Gastrocnemius medialis (tissue), 4 donors: Measurements from ENCODE around the gene AKIRIN2.

ENCODE experiments used
- CTCF ChIP-seq, 5 experiments: fragments of 450-650 bp in 3 of 5; fragments of 200-600 bp in 2 of 5; sonication (generic) in 2 of 5; IDR thresholded peaks in 4 of 5; conservative IDR thresholded peaks in 1 of 5; 1 replicate in 4 of 5; 2 replicates in 1 of 5; pipeline ENCODE4 v1.5.1; 2016 to 2019; ENCODE audit warnings: antibody characterized with exemption in 5 of 5, mild to moderate bottlenecking in 3 of 5, moderate library complexity in 3 of 5
- POLR2A ChIP-seq, 2 donors: fragments of 450-650 bp; IDR thresholded peaks; one replicate each; pipeline ENCODE4 v1.6.1; 2017; ENCODE audit warnings: antibody characterized with exemption in 2 of 2, mild to moderate bottlenecking in 2 of 2, moderate library complexity in 2 of 2

GRCh38 chr6:87639373-87639772 lies 62.7 kb downstream of the AKIRIN2 start:
- TF ChIP-seq POLR2A (IDR thresholded peaks at IDR 0.05) = no peak
- no peak for TF ChIP-seq CTCF (IDR thresholded peaks at IDR 0.05 in 4 of 5, conservative IDR thresholded peaks at IDR 0.05 in 1 of 5)
